Panc1 (cell line): ENCODE measurements around the gene OR14I1.

Experiments
- POLR2AphosphoS5 ChIP-seq: IDR thresholded peaks from 2 replicates; pipeline ENCODE4 v1.6.1; 2012; ENCODE audit warnings: mild to moderate bottlenecking, low read depth, low read length, moderate library complexity
- TCF7L2 ChIP-seq: IDR thresholded peaks from 2 replicates; pipeline ENCODE4 v1.6.1; 2011; ENCODE audit warnings: mild to moderate bottlenecking, low read depth, low read length, inconsistent platforms
- TF ChIP-seq, protein P1 (sequence below): fragments of 450-650 bp; IDR thresholded peaks from 2 replicates; pipeline ENCODE4 v1.5.1; 2017; ENCODE audit warnings: mild to moderate bottlenecking
- TF ChIP-seq, protein P2 (sequence below), 2 experiments: IDR thresholded peaks; 2 replicates each; pipeline ENCODE4 v1.6.1; 2011 to 2012; ENCODE audit warnings: low read depth in 2 of 2, control low read depth in 1 of 2, low read length in 1 of 2, mild to moderate bottlenecking in 1 of 2, moderate library complexity in 1 of 2; ENCODE audit not compliant: insufficient read depth in 1 of 2

DNA sequence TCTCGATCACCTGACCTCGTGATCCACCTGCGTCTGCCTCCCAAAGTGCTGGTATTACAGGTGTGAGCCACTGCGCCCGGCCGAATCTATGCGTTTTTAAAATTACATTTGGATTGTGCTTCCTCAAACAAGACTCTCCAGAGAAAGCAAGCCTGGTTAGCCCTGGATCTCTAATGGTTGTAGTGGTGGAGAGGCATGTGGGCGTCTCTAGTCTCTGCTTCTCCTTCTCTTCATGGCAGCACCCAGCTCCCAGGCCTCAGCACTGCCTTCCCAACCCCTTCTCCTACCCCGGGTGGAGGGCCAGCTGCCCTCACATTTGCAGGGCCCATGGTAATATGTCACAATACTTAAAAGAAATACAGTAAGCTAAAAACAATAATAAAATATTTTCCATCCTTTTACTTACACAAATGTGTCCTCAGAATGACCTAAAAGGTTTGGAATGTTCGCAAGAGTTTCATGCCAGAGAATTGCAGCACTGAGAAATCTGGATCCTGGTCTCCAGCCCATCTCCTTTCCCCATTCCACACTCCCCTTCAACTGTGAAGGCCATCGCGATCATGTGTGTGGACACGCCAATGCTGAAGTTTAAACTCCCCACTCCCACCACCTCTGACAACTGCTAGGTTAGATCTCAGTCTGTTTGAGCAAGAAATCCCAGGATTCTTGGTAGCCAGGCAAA lies 7.0 kb downstream of the OR14I1 start:
- TF ChIP-seq, protein P1, sequence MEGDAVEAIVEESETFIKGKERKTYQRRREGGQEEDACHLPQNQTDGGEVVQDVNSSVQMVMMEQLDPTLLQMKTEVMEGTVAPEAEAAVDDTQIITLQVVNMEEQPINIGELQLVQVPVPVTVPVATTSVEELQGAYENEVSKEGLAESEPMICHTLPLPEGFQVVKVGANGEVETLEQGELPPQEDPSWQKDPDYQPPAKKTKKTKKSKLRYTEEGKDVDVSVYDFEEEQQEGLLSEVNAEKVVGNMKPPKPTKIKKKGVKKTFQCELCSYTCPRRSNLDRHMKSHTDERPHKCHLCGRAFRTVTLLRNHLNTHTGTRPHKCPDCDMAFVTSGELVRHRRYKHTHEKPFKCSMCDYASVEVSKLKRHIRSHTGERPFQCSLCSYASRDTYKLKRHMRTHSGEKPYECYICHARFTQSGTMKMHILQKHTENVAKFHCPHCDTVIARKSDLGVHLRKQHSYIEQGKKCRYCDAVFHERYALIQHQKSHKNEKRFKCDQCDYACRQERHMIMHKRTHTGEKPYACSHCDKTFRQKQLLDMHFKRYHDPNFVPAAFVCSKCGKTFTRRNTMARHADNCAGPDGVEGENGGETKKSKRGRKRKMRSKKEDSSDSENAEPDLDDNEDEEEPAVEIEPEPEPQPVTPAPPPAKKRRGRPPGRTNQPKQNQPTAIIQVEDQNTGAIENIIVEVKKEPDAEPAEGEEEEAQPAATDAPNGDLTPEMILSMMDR, result no peak
- TF ChIP-seq POLR2AphosphoS5, result no peak
- TF ChIP-seq, protein P2, sequence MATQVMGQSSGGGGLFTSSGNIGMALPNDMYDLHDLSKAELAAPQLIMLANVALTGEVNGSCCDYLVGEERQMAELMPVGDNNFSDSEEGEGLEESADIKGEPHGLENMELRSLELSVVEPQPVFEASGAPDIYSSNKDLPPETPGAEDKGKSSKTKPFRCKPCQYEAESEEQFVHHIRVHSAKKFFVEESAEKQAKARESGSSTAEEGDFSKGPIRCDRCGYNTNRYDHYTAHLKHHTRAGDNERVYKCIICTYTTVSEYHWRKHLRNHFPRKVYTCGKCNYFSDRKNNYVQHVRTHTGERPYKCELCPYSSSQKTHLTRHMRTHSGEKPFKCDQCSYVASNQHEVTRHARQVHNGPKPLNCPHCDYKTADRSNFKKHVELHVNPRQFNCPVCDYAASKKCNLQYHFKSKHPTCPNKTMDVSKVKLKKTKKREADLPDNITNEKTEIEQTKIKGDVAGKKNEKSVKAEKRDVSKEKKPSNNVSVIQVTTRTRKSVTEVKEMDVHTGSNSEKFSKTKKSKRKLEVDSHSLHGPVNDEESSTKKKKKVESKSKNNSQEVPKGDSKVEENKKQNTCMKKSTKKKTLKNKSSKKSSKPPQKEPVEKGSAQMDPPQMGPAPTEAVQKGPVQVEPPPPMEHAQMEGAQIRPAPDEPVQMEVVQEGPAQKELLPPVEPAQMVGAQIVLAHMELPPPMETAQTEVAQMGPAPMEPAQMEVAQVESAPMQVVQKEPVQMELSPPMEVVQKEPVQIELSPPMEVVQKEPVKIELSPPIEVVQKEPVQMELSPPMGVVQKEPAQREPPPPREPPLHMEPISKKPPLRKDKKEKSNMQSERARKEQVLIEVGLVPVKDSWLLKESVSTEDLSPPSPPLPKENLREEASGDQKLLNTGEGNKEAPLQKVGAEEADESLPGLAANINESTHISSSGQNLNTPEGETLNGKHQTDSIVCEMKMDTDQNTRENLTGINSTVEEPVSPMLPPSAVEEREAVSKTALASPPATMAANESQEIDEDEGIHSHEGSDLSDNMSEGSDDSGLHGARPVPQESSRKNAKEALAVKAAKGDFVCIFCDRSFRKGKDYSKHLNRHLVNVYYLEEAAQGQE (IDR thresholded peaks at IDR 0.05; ENCODE audit: insufficient read depth in 1 of 2, low read depth in 2 of 2, low read length in 1 of 2), result no peak
- TF ChIP-seq TCF7L2, result no peak
